ENCODE measurements around the gene RAC2. TPM values are rescaled to one million over a fixed set of nuclear protein-coding genes. Genes with fewer than 3 reads are reported as not detected.
A peak's percentile ranks its signal among the peaks of the same experiment; 100 is the strongest.

The RAC2 gene
- total and polyA plus RNA-seq, 2 of the 8 experiments (the other 6 are each of a cell fraction or from before 2014, with no cell fraction given): 2.3 to 4.3 TPM

DNA sequence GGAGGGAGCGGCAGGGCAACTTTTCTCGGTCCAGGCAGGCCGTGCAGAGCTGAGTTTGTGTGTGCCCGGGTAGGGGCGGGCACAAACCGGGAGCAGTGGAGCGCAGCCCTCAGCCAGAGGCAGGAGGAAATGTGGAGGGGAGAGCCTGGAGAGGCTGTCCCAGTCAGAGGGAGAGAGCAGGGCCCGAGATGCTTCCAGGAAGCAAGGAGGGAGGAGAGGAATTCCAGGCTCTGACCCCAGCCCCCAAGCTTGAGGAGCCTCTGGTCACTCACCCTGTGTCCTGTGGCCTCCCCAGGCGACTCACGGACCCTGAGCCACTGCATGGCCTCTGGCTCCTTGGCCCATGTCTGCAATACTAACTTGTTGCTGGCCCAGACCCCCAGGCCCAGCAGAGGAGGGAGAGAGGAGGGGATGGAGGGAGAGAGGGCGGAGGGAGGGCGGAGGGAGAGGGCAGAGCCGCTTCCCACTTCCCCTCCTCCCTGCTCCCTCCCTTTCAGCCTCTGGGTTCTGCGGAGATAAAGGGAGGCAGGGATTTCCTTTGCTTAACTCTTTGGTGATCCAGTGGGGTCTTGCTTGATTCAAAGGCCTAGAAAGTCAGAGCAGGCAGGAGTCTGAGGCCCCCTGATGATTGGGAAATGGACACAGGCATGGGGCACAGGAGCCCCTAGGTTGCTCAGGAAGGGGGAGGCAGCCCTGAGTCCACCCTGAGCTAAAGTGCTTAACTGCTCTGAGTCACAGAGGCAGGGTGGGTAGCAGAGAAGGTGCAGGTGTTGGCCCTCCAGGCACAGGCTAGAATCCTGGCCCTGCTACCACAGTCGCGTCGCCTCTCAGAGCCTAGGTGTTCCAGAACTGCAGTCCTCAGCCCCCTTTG, 55.9 kb downstream of the RAC2 start, which contains the start of gene C1QTNF6:
TSS of gene C1QTNF6 (minus strand) at position 357 of the 871 bp plus-strand sequence. CDS start at position 323, 34 bp downstream.
- ChIA-PET POLR2A (ENCODE audit: partially characterized antibody) (interaction anchor here (1.1 to 2.0 kb wide), 5 partner anchors 9 to 22 kb away, joined by 3 to 14 read pairs (median 4); no protein-coding TSS in a partner anchor), CTCF (ENCODE audit: partially characterized antibody) (interaction anchor here (1.1 to 5.8 kb wide), 2 partner anchors 9 to 62 kb away, joined by 3 to 29 read pairs; no protein-coding TSS in a partner anchor)
- peak in 1 of 2 experiments; percentile 78 for DNase-seq (ENCODE audit: low read depth in 1 of 2, low spot score in 2 of 2)
- Histone ChIP-seq H4K91ac (replicated peaks; ENCODE audit: insufficient read length, low read length) (peak within 1 kb of the TSS; percentile 84), H3K27me3 (replicated peaks in 1 of 4; ENCODE audit: control insufficient read depth in 3 of 4, extremely low read depth in 1 of 4, insufficient read depth in 3 of 4, low read length in 3 of 4) (no peaks in the 10 kb centered on the region), H3K56ac (replicated peaks; ENCODE audit: insufficient read length, low read depth, low read length) (peak within 1 kb of the TSS; percentile 42), H2BK15ac (ENCODE audit: low read length) (peak within 1 kb of the TSS; percentile 34), H3K4me1 (replicated peaks in 1 of 4; ENCODE audit: control insufficient read depth in 3 of 4, insufficient read depth in 4 of 4, low read length in 3 of 4) (peaks cover 7 to 23% (median 15%) of the 10 kb centered on the region in 4 experiments), H2AK5ac (ENCODE audit: low read depth, low read length) (peak within 1 kb of the TSS; percentile 43; the same call in 1 of the 2 replicates), H3K18ac (ENCODE audit: extremely low read depth, low read length) (peak within 1 kb of the TSS; percentile 98), H3K27ac (ENCODE audit: low read depth, low read length) (peak within 1 kb of the TSS; percentile 66), H3K23me2 (ENCODE audit: low read depth, low read length) (peaks cover 3% of the 10 kb centered on the region; the same call in 1 of the 2 replicates), H2BK12ac (ENCODE audit: low read depth, low read length) (peak within 1 kb of the TSS; percentile 98), H3K4ac (replicated peaks; ENCODE audit: insufficient read length, low read depth, low read length) (peak within 1 kb of the TSS; percentile 75), H3K79me1 (ENCODE audit: low read depth, low read length) (no peaks in the 10 kb centered on the region), H3K9ac (replicated peaks in 1 of 4; ENCODE audit: extremely low read depth in 1 of 4, low read depth in 3 of 4, low read length in 3 of 4) (peak within 1 kb of the TSS in 1 of 4 experiments; percentile 35; a peak in 2 of 7 replicates), H4K5ac (ENCODE audit: insufficient read length, low read depth, low read length) (peak within 1 kb of the TSS; percentile 41), H3K14ac (ENCODE audit: insufficient read length) (peak within 1 kb of the TSS; percentile 8), H4K20me1 (replicated peaks in 1 of 2; ENCODE audit: control insufficient read depth in 1 of 2, insufficient read depth in 2 of 2, low read length in 2 of 2) (no peaks in the 10 kb centered on the region), H3K4me3 (ENCODE audit: extremely low read depth in 1 of 4, insufficient read depth in 2 of 4, low read depth in 3 of 4, low read length in 4 of 4) (peak within 1 kb of the TSS; percentile 20 to 53 (median 38); a peak in 5 of 8 replicates), H4K8ac (ENCODE audit: extremely low read depth, insufficient read depth, low read length) (peak within 1 kb of the TSS; percentile 85), H3K36me3 (ENCODE audit: control insufficient read depth in 2 of 4, insufficient read depth in 4 of 4, low read length in 3 of 4) (peaks cover 0 to 8% (median 0%) of the 10 kb centered on the region in 4 experiments; a peak in 2 of 8 replicates), H3K79me2 (ENCODE audit: control insufficient read depth in 1 of 2, insufficient read depth in 2 of 2, low read length in 2 of 2) (no peaks in the 10 kb centered on the region), H3K9me3 (ENCODE audit: insufficient read depth in 2 of 2, low read depth in 1 of 2, low read length in 1 of 2) (peaks cover 4 to 6% of the 10 kb centered on the region in 2 experiments; a peak in 3 of 4 replicates), H3K23ac (ENCODE audit: insufficient read length) (no peak within 1 kb of the TSS), H2BK5ac (ENCODE audit: low read depth, low read length) (peak within 1 kb of the TSS; percentile 96; the same call in 1 of the 2 replicates), H2AFZ (ENCODE audit: low read length) (0 out of 2 replicates have a peak within 1 kb of the TSS, but pooled peaks have one; percentile 12), H2BK120ac (replicated peaks; ENCODE audit: low read depth, low read length) (peak within 1 kb of the TSS; percentile 36), H3K4me2 (ENCODE audit: insufficient read depth in 1 of 2, low read depth in 2 of 2, low read length in 2 of 2) (peak within 1 kb of the TSS; percentile 65 to 73), H2BK20ac (ENCODE audit: low read length) (peak within 1 kb of the TSS; percentile 29)
- FAIRE-seq: no peak
- 29% methylated on average over 12 of the region's 17 CpGs; no CpG with 5 or more reads in 1 of the 2 experiments for WGBS, 2 experiments (ENCODE audit: extremely low coverage in 1 of 2, insufficient coverage in 1 of 2, insufficient read length in 1 of 2, insufficient replicate concordance in 2 of 2, low coverage in 1 of 2, low lambda C conversion rate in 2 of 2, missing lambda C conversion rate in 1 of 2)
- TF ChIP-seq CEBPB (IDR thresholded peaks at IDR 0.05; ENCODE audit: low read depth, low read length): no peak
- TF ChIP-seq, protein P1, sequence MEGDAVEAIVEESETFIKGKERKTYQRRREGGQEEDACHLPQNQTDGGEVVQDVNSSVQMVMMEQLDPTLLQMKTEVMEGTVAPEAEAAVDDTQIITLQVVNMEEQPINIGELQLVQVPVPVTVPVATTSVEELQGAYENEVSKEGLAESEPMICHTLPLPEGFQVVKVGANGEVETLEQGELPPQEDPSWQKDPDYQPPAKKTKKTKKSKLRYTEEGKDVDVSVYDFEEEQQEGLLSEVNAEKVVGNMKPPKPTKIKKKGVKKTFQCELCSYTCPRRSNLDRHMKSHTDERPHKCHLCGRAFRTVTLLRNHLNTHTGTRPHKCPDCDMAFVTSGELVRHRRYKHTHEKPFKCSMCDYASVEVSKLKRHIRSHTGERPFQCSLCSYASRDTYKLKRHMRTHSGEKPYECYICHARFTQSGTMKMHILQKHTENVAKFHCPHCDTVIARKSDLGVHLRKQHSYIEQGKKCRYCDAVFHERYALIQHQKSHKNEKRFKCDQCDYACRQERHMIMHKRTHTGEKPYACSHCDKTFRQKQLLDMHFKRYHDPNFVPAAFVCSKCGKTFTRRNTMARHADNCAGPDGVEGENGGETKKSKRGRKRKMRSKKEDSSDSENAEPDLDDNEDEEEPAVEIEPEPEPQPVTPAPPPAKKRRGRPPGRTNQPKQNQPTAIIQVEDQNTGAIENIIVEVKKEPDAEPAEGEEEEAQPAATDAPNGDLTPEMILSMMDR (IDR thresholded peaks at IDR 0.05; ENCODE audit: control extremely low read depth in 1 of 3, insufficient read depth in 1 of 3, low read depth in 1 of 3, low read length in 3 of 3): no peak
- peak; percentile 85 for TF ChIP-seq ASH2L (IDR thresholded peaks at IDR 0.05; ENCODE audit: low read length)
- TF ChIP-seq CHD2 (IDR thresholded peaks at IDR 0.05; ENCODE audit: low read length): no peak
- no peak for TF ChIP-seq POLR2AphosphoS5 (IDR thresholded peaks at IDR 0.05; ENCODE audit: low read depth, low read length)
- no peak for TF ChIP-seq CHD1 (IDR thresholded peaks at IDR 0.05; ENCODE audit: low read depth, low read length)
- 0 out of 4 replicates have a peak, but pooled peaks of 1 of the 2 experiments have one; percentile 47 for TF ChIP-seq HDAC2 (IDR thresholded peaks at IDR 0.05; ENCODE audit: borderline replicate concordance in 1 of 2, low read depth in 2 of 2, low read length in 2 of 2)
- peak; percentile 74 for TF ChIP-seq SP1 (IDR thresholded peaks at IDR 0.05; ENCODE audit: low read depth, low read length)
